ENCODE data around the gene CDRT4.

CDRT4 gene

DNA sequence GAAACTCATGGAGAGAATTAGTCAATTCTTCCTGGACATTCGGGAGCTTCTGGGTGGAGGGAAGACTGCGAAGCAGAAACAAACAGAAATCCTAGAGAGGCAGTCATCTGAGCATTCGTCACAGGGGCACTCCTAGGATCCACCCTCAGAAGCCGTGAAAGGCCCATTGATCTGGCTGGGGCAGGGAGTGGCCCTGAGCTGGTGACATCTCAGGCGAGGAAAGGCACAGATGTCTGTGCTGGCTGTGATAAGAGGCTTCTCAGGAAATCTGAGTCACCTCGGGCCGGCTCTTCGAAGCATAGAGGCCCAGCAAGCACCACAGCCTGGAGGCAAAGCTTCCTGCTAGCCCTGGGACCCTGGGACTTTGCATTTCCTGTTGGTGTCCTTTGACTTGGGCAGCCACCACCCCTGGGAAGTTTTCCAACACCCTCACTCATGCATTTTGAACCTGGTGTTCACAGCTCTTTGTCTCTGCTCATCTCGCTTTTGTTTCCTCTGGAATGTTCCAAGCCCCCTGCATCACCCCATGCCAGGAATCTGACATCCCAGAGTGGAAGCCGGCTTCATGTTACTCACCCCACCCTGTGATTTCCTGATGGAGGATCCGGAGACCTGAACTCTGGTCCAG is 23.3 kb upstream of the CDRT4 start:
- TF ChIP-seq TAF1 (IDR thresholded peaks at IDR 0.05; ENCODE audit: borderline replicate concordance, insufficient read depth, low read length): no peak
- peak; percentile 18 for TF ChIP-seq FOXP2 (optimal IDR thresholded peaks at IDR 0.05; ENCODE audit: borderline replicate concordance, extremely low read depth, extremely low read length, insufficient read depth)

DNA sequence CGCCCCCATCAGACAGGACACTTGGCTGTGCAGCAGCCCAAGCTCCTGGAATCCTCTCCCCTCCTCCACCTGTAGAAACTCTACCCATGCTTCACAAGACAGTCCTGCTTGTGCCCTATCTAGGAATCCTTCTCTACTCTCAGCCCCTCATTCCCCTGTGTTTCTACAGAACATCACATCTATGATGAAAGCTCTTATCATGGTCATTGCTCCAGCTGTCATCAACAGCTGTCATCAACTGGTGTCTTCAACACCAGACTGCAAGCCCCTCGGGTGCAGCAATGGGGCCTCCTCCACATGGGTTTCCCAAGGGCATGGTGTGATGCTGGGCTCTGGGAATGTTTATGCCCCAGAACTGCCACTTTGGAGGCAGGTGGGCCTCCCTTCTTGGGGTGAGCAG is 21.1 kb upstream of the CDRT4 start:
- TF ChIP-seq FOXP2 (optimal IDR thresholded peaks at IDR 0.05; ENCODE audit: borderline replicate concordance, extremely low read depth, extremely low read length, insufficient read depth) (no peak), SIN3A (IDR thresholded peaks at IDR 0.05; ENCODE audit: borderline replicate concordance, insufficient read depth, low read length) (no peak), POLR2AphosphoS5 (IDR thresholded peaks at IDR 0.05; ENCODE audit: low read depth, low read length) (no peak), TAF1 (IDR thresholded peaks at IDR 0.05; ENCODE audit: borderline replicate concordance, insufficient read depth, low read length) (no peak)
- TF ChIP-seq, protein P1, sequence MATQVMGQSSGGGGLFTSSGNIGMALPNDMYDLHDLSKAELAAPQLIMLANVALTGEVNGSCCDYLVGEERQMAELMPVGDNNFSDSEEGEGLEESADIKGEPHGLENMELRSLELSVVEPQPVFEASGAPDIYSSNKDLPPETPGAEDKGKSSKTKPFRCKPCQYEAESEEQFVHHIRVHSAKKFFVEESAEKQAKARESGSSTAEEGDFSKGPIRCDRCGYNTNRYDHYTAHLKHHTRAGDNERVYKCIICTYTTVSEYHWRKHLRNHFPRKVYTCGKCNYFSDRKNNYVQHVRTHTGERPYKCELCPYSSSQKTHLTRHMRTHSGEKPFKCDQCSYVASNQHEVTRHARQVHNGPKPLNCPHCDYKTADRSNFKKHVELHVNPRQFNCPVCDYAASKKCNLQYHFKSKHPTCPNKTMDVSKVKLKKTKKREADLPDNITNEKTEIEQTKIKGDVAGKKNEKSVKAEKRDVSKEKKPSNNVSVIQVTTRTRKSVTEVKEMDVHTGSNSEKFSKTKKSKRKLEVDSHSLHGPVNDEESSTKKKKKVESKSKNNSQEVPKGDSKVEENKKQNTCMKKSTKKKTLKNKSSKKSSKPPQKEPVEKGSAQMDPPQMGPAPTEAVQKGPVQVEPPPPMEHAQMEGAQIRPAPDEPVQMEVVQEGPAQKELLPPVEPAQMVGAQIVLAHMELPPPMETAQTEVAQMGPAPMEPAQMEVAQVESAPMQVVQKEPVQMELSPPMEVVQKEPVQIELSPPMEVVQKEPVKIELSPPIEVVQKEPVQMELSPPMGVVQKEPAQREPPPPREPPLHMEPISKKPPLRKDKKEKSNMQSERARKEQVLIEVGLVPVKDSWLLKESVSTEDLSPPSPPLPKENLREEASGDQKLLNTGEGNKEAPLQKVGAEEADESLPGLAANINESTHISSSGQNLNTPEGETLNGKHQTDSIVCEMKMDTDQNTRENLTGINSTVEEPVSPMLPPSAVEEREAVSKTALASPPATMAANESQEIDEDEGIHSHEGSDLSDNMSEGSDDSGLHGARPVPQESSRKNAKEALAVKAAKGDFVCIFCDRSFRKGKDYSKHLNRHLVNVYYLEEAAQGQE (IDR thresholded peaks at IDR 0.05; ENCODE audit: insufficient read depth in 1 of 2, low read depth in 2 of 2, low read length in 2 of 2): no peak

GRCh38 chr17:15485045-15485444 is 17.6 kb upstream of the CDRT4 start:
- TF ChIP-seq POLR2AphosphoS5 (IDR thresholded peaks at IDR 0.05; ENCODE audit: low read depth, low read length) (no peak), FOXP2 (optimal IDR thresholded peaks at IDR 0.05; ENCODE audit: borderline replicate concordance, extremely low read depth, extremely low read length, insufficient read depth) (no peak), SIN3A (IDR thresholded peaks at IDR 0.05; ENCODE audit: borderline replicate concordance, insufficient read depth, low read length) (no peak), TAF1 (IDR thresholded peaks at IDR 0.05; ENCODE audit: borderline replicate concordance, insufficient read depth, low read length) (no peak)
- TF ChIP-seq, protein P1 (IDR thresholded peaks at IDR 0.05; ENCODE audit: insufficient read depth in 1 of 2, low read depth in 2 of 2, low read length in 2 of 2): no peak

- no peak for TF ChIP-seq POLR2AphosphoS5 (IDR thresholded peaks at IDR 0.05; ENCODE audit: low read depth, low read length)
- TF ChIP-seq SIN3A (IDR thresholded peaks at IDR 0.05; ENCODE audit: borderline replicate concordance, insufficient read depth, low read length): no peak
- no peak for TF ChIP-seq TAF1 (IDR thresholded peaks at IDR 0.05; ENCODE audit: borderline replicate concordance, insufficient read depth, low read length)
Measured at GRCh38 chr17:15483431-15483830, 16.0 kb upstream of the CDRT4 start.

- TF ChIP-seq POLR2AphosphoS5 (IDR thresholded peaks at IDR 0.05; ENCODE audit: low read depth, low read length) (no peak), SIN3A (IDR thresholded peaks at IDR 0.05; ENCODE audit: borderline replicate concordance, insufficient read depth, low read length) (no peak), FOXP2 (optimal IDR thresholded peaks at IDR 0.05; ENCODE audit: borderline replicate concordance, extremely low read depth, extremely low read length, insufficient read depth) (no peak), TAF1 (IDR thresholded peaks at IDR 0.05; ENCODE audit: borderline replicate concordance, insufficient read depth, low read length) (no peak)
- TF ChIP-seq, protein P1 (IDR thresholded peaks at IDR 0.05; ENCODE audit: insufficient read depth in 1 of 2, low read depth in 2 of 2, low read length in 2 of 2): no peak
Measured at GRCh38 chr17:15482476-15482875, 15.1 kb upstream of the CDRT4 start.

DNA sequence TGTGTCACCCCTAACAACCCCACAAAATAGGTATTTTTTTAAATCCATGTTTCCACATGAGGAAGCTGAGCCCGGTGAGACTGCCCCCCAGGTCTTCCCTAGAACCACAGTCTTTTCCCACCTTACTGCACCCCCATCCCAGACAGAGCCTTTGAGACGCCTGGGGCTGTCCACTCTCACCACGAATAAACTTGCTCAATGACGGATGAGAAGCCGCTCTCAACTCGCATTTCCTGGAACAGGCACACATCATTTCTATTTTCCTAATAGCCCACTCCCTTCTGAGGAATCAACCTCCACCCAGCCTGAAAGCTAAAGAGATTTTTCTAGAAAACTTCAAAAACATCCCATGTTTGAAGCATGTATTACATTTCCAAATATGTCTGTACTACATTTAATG is 14.1 kb upstream of the CDRT4 start:
- no peak for TF ChIP-seq POLR2AphosphoS5 (IDR thresholded peaks at IDR 0.05; ENCODE audit: low read depth, low read length)
- no peak for TF ChIP-seq FOXP2 (optimal IDR thresholded peaks at IDR 0.05; ENCODE audit: borderline replicate concordance, extremely low read depth, extremely low read length, insufficient read depth)
- TF ChIP-seq, protein P1 (IDR thresholded peaks at IDR 0.05; ENCODE audit: insufficient read depth in 1 of 2, low read depth in 2 of 2, low read length in 2 of 2): no peak
- no peak for TF ChIP-seq SIN3A (IDR thresholded peaks at IDR 0.05; ENCODE audit: borderline replicate concordance, insufficient read depth, low read length)
- TF ChIP-seq TAF1 (IDR thresholded peaks at IDR 0.05; ENCODE audit: borderline replicate concordance, insufficient read depth, low read length): no peak

All from PFSK-1 (cell line).